HG03354 (cell line): ENCODE measurements around the gene GINS1.

Experiments used
- ATAC-seq: cut with Tn5 transposase; IDR thresholded peaks from one replicate; pipeline ENCODE4 v1.9.1; 2021; ENCODE audit warnings: mild to moderate bottlenecking; ENCODE audit not compliant: unreplicated experiment, poor library complexity, severe bottlenecking

GINS1 gene

GRCh38 chr20:25447671-25448070 is 40.2 kb downstream of the GINS1 start:
- no peak for ATAC-seq

GRCh38 chr20:25452333-25452732 is 44.9 kb downstream of the GINS1 start:
- ATAC-seq, result no peak

DNA sequence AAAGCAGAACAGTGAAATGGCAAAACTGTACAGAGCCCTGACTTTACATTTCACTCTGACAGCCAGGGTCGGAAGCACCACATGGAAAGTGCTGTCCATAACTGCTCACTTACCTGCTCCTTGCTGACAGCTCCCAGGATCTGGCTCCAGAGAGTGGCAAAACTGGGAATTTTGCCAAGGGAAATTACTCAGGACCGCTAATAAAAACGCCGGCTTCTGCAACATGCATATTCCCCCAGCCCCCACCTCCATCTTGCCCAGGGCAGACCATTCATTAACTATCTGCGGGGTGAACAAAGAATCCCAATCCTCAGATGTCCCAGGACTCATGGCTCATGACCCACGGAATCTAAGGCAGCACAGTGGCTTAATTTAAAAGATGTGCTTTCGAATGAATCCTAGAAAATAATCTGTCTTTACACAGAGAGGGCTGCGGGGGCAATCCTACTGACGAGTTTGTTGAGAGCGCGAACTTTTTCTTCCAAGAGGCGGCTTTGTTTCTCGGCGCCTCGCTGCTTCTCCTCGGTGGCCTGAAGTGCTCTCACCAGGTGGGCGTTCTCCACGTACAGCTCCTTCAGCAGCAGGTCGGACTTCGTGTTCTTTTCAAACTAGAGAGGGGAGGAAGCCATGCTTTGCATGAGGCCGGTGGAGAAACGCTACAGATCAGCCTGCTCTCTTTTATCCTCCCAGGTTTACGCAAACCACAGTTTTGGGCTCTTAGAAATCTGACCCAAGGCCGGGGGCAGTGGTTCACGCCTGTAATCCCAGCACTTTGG is 45.8 kb downstream of the GINS1 start:
- no peak for ATAC-seq

DNA sequence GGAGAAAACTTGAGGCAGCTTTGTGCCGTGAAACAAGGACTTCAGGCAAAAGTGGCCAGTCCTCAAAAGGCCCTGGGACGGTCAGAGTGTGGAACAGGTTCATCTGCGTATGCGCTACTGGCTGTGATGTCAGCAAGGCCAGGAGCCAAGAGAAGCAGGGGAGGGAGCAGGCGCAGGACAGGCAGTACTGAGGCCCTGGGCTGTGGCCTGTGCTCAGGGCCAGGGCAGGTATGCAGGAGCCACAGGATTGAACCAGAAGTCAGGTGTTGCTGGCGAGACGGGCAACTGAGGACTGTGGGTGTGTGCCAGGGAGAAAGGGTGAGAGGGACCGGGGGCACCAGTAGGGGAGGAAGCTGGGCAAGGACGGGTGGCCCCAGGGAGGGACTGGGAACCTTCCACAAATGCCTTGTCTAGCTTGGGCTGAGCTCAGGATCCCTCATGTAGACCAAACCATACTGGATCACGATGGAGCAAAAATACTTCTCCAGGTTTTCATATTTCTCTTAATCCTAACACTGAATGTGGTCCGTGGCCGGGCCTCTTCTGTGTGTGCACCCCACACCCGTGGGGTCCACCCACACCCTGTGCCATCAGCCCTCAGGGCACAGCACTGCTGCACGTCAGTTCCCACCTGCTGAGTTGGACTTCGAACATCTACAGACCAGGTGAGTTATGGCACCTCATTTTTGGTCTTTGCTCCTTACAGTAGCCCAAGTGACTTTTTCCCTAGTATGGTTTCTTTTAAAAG is 46.9 kb downstream of the GINS1 start:
- no peak for ATAC-seq

- ATAC-seq, result no peak
Observed at GRCh38 chr20:25457886-25458680, 50.6 kb downstream of the GINS1 start.

DNA sequence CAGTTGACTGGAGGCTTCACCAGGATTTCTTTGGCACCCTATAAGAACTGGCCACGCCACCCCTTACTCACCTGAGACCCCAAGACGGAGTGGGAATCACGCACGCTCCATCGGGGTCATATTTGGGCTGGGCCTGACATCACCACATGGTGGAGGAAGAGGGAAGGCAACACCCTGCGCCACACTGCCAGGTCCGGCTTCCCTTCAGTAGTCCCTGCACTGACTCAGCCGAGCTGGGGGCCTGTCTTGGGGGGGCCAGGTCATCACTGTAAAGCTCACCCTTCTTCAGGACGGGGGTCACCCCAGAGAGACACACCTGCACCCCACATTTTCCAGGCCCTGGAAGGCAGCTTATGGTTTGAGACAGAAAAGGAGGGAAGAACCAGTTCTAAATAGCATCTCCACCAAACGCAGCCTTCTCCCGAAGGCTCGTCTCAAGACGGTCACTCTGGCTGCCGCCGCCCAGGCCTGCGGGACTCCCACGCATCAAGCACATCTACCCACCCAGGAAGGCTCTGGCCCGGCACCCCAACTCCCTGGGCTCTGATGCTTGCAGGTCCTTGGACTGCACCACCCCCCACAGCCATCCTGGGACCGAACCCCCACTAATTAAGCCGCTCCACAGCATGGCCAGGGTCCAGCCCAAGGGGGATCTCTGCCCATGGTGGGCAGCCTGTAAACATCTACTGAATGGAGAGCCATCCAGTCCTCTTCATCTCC is 51.8 kb downstream of the GINS1 start:
- ATAC-seq, result no peak

GRCh38 chr20:25459916-25460535 is 52.6 kb downstream of the GINS1 start:
- ATAC-seq, result no peak

- ATAC-seq, result no peak
Observed at GRCh38 chr20:25460566-25461280, 53.2 kb downstream of the GINS1 start.

- ATAC-seq, result no peak
Observed at GRCh38 chr20:25461281-25461650, 53.8 kb downstream of the GINS1 start.

GRCh38 chr20:25461786-25462545 is 54.5 kb downstream of the GINS1 start:
- ATAC-seq, result no peak

DNA sequence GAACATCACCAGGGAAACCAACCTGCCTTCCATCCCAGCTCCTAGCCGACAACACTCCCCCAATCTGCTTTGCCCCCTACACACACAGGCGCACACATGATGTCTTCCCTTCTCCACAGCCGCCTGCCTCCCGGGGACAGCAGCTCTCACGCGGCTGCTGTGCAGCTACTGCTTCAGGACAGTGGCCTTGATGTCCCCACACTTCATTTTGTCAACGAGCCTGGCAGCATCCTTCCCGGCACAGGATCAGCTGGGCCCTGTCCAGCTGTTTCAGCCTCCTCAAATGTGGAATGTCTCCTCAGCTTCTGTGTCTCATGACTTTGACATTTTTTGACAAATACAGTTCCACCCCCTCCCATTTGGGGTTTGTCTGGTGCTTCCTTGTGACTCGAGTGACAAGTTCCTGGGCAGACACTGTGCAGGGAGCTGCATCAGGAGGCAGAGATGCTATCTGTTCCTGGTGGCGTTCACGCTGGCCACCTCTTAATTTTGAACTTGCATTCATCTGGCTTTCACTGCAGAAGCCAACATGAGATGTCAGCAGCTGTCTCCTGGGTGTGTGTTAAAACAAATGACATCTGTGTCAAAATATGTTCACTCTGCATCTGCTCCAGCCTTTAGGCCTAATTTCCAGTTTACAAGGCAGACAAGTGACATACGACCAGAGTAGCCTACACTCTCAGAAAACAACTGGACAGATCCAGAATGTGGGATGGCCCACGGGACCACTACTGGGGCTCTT is 57.2 kb downstream of the GINS1 start:
- no peak for ATAC-seq

DNA sequence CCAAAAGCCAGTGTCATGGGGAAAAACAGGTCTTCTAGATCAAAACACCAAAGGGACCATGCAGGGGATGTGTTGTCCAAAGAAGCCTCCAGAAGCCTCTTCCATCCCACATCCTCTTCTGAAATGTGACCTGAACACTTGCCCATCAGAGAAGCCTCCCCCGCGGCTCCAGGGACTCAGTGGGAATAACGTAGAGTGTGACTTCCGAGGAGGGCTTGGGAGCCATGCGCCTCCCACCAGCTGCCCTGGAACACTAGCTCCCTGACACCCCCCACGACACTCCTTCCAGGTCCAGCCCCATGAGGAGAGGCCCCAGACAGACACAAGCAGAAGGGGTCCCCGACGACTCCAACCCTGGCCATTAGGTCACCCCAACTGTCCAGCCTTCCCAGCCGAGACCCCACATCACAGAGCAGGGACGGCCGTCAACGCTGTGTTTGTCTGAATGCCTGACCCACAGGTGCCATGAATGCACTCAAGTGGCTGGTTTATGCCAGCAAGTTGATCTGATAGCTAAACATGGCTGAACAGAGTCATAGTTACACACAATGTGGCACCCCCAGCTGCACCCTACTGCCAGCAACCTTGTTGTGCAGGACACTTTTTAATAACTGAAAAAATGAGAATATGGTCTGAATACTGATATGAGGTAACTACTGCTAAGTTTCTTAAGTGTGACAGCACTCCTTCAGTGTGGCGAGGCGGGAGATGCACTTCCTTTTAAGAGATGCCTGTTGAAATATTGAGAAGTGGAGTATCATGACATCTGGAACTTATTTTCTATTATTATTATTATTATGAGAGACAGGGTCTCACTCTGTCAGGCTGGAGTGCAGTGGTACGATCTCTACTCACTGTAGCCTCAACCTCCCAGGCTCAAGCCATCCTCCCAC is 58.0 kb downstream of the GINS1 start:
- no peak for ATAC-seq

GRCh38 chr20:25466846-25467245 is 59.4 kb downstream of the GINS1 start:
- no peak for ATAC-seq

DNA sequence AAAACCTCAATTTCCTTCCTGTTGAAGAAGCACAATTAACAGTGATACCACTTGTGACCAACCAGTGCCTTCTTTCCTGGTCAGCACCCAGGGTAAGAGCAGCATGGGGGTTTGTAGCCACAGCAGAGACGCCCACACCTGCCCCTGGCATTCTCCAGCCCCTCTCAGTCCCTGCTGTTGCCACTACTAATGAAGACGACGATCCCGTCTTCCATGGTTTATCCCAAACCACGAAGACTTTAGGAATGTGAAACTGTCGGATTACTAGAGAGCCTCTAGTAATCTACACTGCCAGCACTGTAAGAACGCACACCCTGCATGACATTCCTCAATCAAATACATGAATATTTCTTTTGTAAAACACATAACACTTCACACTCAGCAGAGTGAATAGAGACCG is 60.0 kb downstream of the GINS1 start:
- ATAC-seq, result no peak

- ATAC-seq, result no peak
Observed at GRCh38 chr20:25468126-25469075, 60.9 kb downstream of the GINS1 start.

DNA sequence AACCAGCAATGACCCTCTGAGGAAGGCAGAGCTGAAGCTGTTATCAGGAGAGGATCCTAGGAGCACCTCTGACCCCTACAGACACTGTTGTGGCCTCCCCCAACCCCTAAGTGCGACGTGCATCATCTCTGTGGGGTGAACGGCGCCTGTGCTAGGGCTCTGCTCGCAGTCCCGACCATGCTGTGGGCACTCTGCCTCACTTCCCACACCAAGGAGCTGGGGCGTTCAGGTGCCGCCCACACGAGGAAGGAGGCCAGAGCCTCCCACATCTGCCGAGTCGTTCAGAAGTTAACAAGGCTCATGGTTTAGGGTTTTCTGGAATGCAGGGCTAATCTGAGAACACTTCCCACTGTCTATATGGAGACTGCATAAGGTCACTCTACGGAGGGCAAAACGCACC is 62.1 kb downstream of the GINS1 start:
- ATAC-seq, result no peak
